Measurements from ENCODE around the gene MSL1.
A peak's percentile ranks its signal among the peaks of the same experiment; 100 is the strongest.

The MSL1 gene

GRCh38 chr17:40112191-40112711, 9.5 kb upstream of the MSL1 start:
- Histone ChIP-seq H3K4me3 (no peak overlapping the region), H4K20me1 (no peaks in the 10 kb centered on the region), H3K9ac (peak overlapping the region; percentile 34; the same call in 1 of the 2 replicates), H3K9me3 (no peaks in the 10 kb centered on the region), H3K36me3 (no peaks in the 10 kb centered on the region), H3K27ac (peak overlapping the region; percentile 80), H3K27me3 (no peaks in the 10 kb centered on the region), H3K4me2 (peak overlapping the region; percentile 94), H3K4me1 (peaks cover 70% of the 10 kb centered on the region)
- TF ChIP-seq Cebpa-rat (IDR thresholded peaks at IDR 0.05), result no peak

GRCh38 chr17:40112718-40113109, 9.1 kb upstream of the MSL1 start:
- Histone ChIP-seq H3K4me2 (peak overlapping the region; percentile 94), H3K36me3 (no peaks in the 10 kb centered on the region), H3K4me1 (peaks cover 65% of the 10 kb centered on the region), H3K27ac (peak overlapping the region; percentile 80), H3K9me3 (no peaks in the 10 kb centered on the region), H3K27me3 (no peaks in the 10 kb centered on the region), H4K20me1 (no peaks in the 10 kb centered on the region), H3K4me3 (no peak overlapping the region), H3K9ac (peak overlapping the region; percentile 34)
- TF ChIP-seq Cebpa-rat (IDR thresholded peaks at IDR 0.05), result no peak

GRCh38 chr17:40113110-40113906, 8.5 kb upstream of the MSL1 start:
- peak overlapping the region; percentile 79 for H3K9ac ChIP-seq
- H3K4me2 ChIP-seq, result peak overlapping the region; percentile 94
- no peaks in the 10 kb centered on the region for H4K20me1 ChIP-seq
- peak overlapping the region; percentile 87 for H3K27ac ChIP-seq
- TF ChIP-seq Cebpa-rat (IDR thresholded peaks at IDR 0.05), result peak; percentile 68
- H3K4me1 ChIP-seq, result peaks cover 64% of the 10 kb centered on the region
- no peaks in the 10 kb centered on the region for H3K27me3 ChIP-seq
- H3K9me3 ChIP-seq, result no peaks in the 10 kb centered on the region
- H3K4me3 ChIP-seq, result peak overlapping the region; percentile 65
- H3K36me3 ChIP-seq, result no peaks in the 10 kb centered on the region

- Histone ChIP-seq H4K20me1 (no peaks in the 10 kb centered on the region), H3K9me3 (no peaks in the 10 kb centered on the region), H3K27me3 (no peaks in the 10 kb centered on the region), H3K4me1 (peaks cover 60% of the 10 kb centered on the region), H3K27ac (peak overlapping the region; percentile 87), H3K9ac (peak overlapping the region; percentile 79), H3K36me3 (no peaks in the 10 kb centered on the region), H3K4me2 (peak overlapping the region; percentile 94), H3K4me3 (peak overlapping the region; percentile 65)
- TF ChIP-seq Cebpa-rat (IDR thresholded peaks at IDR 0.05), result no peak
Measured at GRCh38 chr17:40113907-40114245, 7.9 kb upstream of the MSL1 start.

GRCh38 chr17:40115101-40115436, 6.7 kb upstream of the MSL1 start:
- no peak for TF ChIP-seq Cebpa-rat (IDR thresholded peaks at IDR 0.05)
- Histone ChIP-seq H3K4me1 (peaks cover 60% of the 10 kb centered on the region), H3K4me2 (no peak overlapping the region)

GRCh38 chr17:40122136-40122998, 596 bp downstream of the MSL1 start:
- Histone ChIP-seq H3K4me1 (peaks cover 45% of the 10 kb centered on the region), H3K27ac (peak overlapping the region; percentile 99), H3K9ac (peak overlapping the region; percentile 99), H4K20me1 (peaks cover 46% of the 10 kb centered on the region), H3K4me3 (peak overlapping the region; percentile 100), H3K36me3 (peaks cover 23% of the 10 kb centered on the region), H3K27me3 (no peaks in the 10 kb centered on the region), H3K9me3 (no peaks in the 10 kb centered on the region), H3K4me2 (peak overlapping the region; percentile 83)
- TF ChIP-seq Cebpa-rat (IDR thresholded peaks at IDR 0.05), result no peak

More at GRCh38 chr17:40115101-40115436, 6.7 kb upstream of the MSL1 start:
- no peaks in the 10 kb centered on the region for H3K9me3 ChIP-seq
- no peaks in the 10 kb centered on the region for H3K36me3 ChIP-seq
- H3K27ac ChIP-seq, result no peak overlapping the region
- no peaks in the 10 kb centered on the region for H4K20me1 ChIP-seq
- H3K9ac ChIP-seq, result no peak overlapping the region
- H3K4me3 ChIP-seq, result no peak overlapping the region
- no peaks in the 10 kb centered on the region for H3K27me3 ChIP-seq

GRCh38 chr17:40122999-40123810, 1.4 kb downstream of the MSL1 start:
- Histone ChIP-seq H3K27me3 (no peaks in the 10 kb centered on the region), H3K27ac (peak overlapping the region; percentile 99), H3K4me3 (peak overlapping the region; percentile 100), H3K4me2 (peak overlapping the region; percentile 83), H4K20me1 (peaks cover 47% of the 10 kb centered on the region), H3K36me3 (peaks cover 31% of the 10 kb centered on the region), H3K9me3 (no peaks in the 10 kb centered on the region), H3K4me1 (peaks cover 41% of the 10 kb centered on the region), H3K9ac (peak overlapping the region; percentile 99)
- TF ChIP-seq Cebpa-rat (IDR thresholded peaks at IDR 0.05), result no peak

- Histone ChIP-seq H3K4me2 (peak overlapping the region; percentile 83), H3K27me3 (no peaks in the 10 kb centered on the region), H3K4me3 (peak overlapping the region; percentile 100), H3K27ac (peak overlapping the region; percentile 99; the same call in 1 of the 2 replicates), H3K36me3 (peaks cover 37% of the 10 kb centered on the region), H3K4me1 (peaks cover 39% of the 10 kb centered on the region), H4K20me1 (peaks cover 47% of the 10 kb centered on the region), H3K9me3 (no peaks in the 10 kb centered on the region), H3K9ac (peak overlapping the region; percentile 99)
- TF ChIP-seq Cebpa-rat (IDR thresholded peaks at IDR 0.05), result no peak
Measured at GRCh38 chr17:40123811-40124114, 2.0 kb downstream of the MSL1 start.

Data from BLaER1 (cell line).